ENCODE measurements around the gene MTX1.
"Not testable (repeated sequence)": the region's sequence is repeated elsewhere in the genome, so short reads cannot be mapped to it uniquely, and the experiment has no call there.

Gene MTX1, protein sequence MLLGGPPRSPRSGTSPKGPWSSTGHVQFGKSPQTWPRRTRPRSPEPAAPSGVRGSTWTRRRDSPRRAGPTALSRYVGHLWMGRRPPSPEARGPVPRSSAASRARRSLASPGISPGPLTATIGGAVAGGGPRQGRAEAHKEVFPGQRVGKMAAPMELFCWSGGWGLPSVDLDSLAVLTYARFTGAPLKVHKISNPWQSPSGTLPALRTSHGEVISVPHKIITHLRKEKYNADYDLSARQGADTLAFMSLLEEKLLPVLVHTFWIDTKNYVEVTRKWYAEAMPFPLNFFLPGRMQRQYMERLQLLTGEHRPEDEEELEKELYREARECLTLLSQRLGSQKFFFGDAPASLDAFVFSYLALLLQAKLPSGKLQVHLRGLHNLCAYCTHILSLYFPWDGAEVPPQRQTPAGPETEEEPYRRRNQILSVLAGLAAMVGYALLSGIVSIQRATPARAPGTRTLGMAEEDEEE

GRCh38 chr1:155208541-155209311 lies at the start of gene MTX1:
Gene MTX1 (plus strand): TSS chr1:155208695. CDS start chr1:155208805, 110 bp downstream.
- H3K9me2 ChIP-seq (replicated peaks; ENCODE audit: low read depth, low read length) = no peaks in the 10 kb centered on the region
- peak within 1 kb of the TSS; percentile 91 for H2AFZ ChIP-seq (ENCODE audit: low read length)
- H3K9me3 ChIP-seq (ENCODE audit: insufficient read depth, low read depth, low read length) = no peaks in the 10 kb centered on the region
- H4K20me1 ChIP-seq (ENCODE audit: insufficient read depth, low read length, poor library complexity, severe bottlenecking) = no peaks in the 10 kb centered on the region
- H3K4me2 ChIP-seq (ENCODE audit: low read depth, low read length, poor library complexity, severe bottlenecking) = peak within 1 kb of the TSS; percentile 99
- no peaks in the 10 kb centered on the region for H3K27me3 ChIP-seq (ENCODE audit: insufficient read depth, low read length, poor library complexity, severe bottlenecking)
- no peaks in the 10 kb centered on the region for H3K36me3 ChIP-seq (ENCODE audit: insufficient read depth, low read length)
- TF ChIP-seq, protein P1, sequence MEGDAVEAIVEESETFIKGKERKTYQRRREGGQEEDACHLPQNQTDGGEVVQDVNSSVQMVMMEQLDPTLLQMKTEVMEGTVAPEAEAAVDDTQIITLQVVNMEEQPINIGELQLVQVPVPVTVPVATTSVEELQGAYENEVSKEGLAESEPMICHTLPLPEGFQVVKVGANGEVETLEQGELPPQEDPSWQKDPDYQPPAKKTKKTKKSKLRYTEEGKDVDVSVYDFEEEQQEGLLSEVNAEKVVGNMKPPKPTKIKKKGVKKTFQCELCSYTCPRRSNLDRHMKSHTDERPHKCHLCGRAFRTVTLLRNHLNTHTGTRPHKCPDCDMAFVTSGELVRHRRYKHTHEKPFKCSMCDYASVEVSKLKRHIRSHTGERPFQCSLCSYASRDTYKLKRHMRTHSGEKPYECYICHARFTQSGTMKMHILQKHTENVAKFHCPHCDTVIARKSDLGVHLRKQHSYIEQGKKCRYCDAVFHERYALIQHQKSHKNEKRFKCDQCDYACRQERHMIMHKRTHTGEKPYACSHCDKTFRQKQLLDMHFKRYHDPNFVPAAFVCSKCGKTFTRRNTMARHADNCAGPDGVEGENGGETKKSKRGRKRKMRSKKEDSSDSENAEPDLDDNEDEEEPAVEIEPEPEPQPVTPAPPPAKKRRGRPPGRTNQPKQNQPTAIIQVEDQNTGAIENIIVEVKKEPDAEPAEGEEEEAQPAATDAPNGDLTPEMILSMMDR (conservative IDR thresholded peaks at IDR 0.05; ENCODE audit: low read length) = no peak
- TF ChIP-seq EZH2phosphoT487 (IDR thresholded peaks at IDR 0.05; ENCODE audit: borderline replicate concordance) = no peak
- H3K79me2 ChIP-seq (ENCODE audit: insufficient read depth, low read length) = peaks cover 16% of the 10 kb centered on the region
- H3K4me1 ChIP-seq (ENCODE audit: insufficient read depth, low read length, poor library complexity, severe bottlenecking) = peaks cover 28% of the 10 kb centered on the region
- H3F3A ChIP-seq (ENCODE audit: low read depth) = no peaks in the 10 kb centered on the region
- peak within 1 kb of the TSS; percentile 91 for H3K4me3 ChIP-seq (ENCODE audit: low read length, poor library complexity, severe bottlenecking)
- peak within 1 kb of the TSS; percentile 81 for H3K9ac ChIP-seq (ENCODE audit: low read depth, low read length, poor library complexity, severe bottlenecking)

DNA sequence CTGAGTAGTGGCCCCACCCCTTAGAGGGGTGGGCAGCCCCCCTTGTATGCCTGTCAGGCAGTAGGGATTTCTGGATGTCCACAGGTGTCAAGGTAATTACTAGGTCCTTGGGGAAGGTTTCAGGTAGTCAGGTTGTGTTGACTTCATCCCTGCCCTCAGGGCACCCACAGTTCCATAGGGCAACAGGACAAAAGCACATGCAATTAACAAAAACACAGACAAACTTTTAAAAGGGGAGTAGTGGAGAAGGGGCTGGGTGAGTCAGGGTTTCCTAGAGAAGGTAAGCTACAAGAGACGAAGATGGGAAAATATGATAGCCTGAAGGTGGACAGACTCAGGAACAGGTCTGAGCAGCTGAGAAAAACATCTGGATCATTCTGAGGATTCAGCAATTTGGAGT lies 49.5 kb upstream of the MTX1 start:
- TF ChIP-seq, protein P1 (conservative IDR thresholded peaks at IDR 0.05; ENCODE audit: low read length) = no peak
- no peak for TF ChIP-seq EZH2phosphoT487 (IDR thresholded peaks at IDR 0.05; ENCODE audit: borderline replicate concordance)
- Histone ChIP-seq H4K20me1 (ENCODE audit: insufficient read depth, low read length, poor library complexity, severe bottlenecking) (no peaks in the 10 kb centered on the region), H3K4me2 (ENCODE audit: low read depth, low read length, poor library complexity, severe bottlenecking) (no peak overlapping the region), H3K36me3 (ENCODE audit: insufficient read depth, low read length) (no peaks in the 10 kb centered on the region), H3F3A (ENCODE audit: low read depth) (no peaks in the 10 kb centered on the region), H3K27me3 (ENCODE audit: insufficient read depth, low read length, poor library complexity, severe bottlenecking) (no peaks in the 10 kb centered on the region), H3K9me3 (ENCODE audit: insufficient read depth, low read depth, low read length) (no peaks in the 10 kb centered on the region), H3K4me1 (ENCODE audit: insufficient read depth, low read length, poor library complexity, severe bottlenecking) (no peaks in the 10 kb centered on the region), H3K4me3 (ENCODE audit: low read length, poor library complexity, severe bottlenecking) (no peak overlapping the region), H3K9ac (ENCODE audit: low read depth, low read length, poor library complexity, severe bottlenecking) (no peak overlapping the region), H3K79me2 (ENCODE audit: insufficient read depth, low read length) (no peaks in the 10 kb centered on the region), H3K9me2 (replicated peaks; ENCODE audit: low read depth, low read length) (no peaks in the 10 kb centered on the region), H2AFZ (ENCODE audit: low read length) (no peak overlapping the region)

DNA sequence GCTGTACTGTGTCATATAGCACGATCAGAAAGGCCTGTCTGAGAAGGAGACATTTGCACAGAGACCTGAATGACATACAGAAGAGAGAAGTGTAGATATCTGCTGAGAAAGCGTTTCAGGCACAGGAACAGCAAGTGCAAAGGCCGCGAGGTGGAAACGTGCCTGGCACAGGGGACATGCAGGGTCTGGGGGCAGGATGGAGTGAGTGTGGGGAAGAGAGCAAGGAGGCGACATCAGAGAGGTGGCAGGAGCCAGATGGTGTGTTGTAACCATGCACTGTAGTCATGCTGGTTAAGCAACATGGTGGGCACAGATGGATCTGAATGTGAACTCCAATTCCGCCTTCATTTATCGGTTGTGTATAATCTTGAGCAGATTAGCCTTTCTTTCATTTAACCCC lies 48.4 kb upstream of the MTX1 start:
- Histone ChIP-seq H3K4me2 (ENCODE audit: low read depth, low read length, poor library complexity, severe bottlenecking) (no peak overlapping the region), H3F3A (ENCODE audit: low read depth) (no peaks in the 10 kb centered on the region), H3K4me3 (ENCODE audit: low read length, poor library complexity, severe bottlenecking) (no peak overlapping the region), H3K9me2 (replicated peaks; ENCODE audit: low read depth, low read length) (no peaks in the 10 kb centered on the region), H3K27me3 (ENCODE audit: insufficient read depth, low read length, poor library complexity, severe bottlenecking) (no peaks in the 10 kb centered on the region), H3K9me3 (ENCODE audit: insufficient read depth, low read depth, low read length) (no peaks in the 10 kb centered on the region), H3K36me3 (ENCODE audit: insufficient read depth, low read length) (no peaks in the 10 kb centered on the region), H3K9ac (ENCODE audit: low read depth, low read length, poor library complexity, severe bottlenecking) (no peak overlapping the region), H4K20me1 (ENCODE audit: insufficient read depth, low read length, poor library complexity, severe bottlenecking) (no peaks in the 10 kb centered on the region), H2AFZ (ENCODE audit: low read length) (no peak overlapping the region), H3K79me2 (ENCODE audit: insufficient read depth, low read length) (no peaks in the 10 kb centered on the region), H3K4me1 (ENCODE audit: insufficient read depth, low read length, poor library complexity, severe bottlenecking) (no peaks in the 10 kb centered on the region)
- no peak for TF ChIP-seq EZH2phosphoT487 (IDR thresholded peaks at IDR 0.05; ENCODE audit: borderline replicate concordance)
- TF ChIP-seq, protein P1 (conservative IDR thresholded peaks at IDR 0.05; ENCODE audit: low read length) = no peak

GRCh38 chr1:155162631-155163030 lies 45.9 kb upstream of the MTX1 start:
- not testable (repeated sequence) for H2AFZ ChIP-seq (ENCODE audit: low read length); H3F3A ChIP-seq (ENCODE audit: low read depth); H3K27me3 ChIP-seq (ENCODE audit: insufficient read depth, low read length, poor library complexity, severe bottlenecking); H3K9me2 ChIP-seq (replicated peaks; ENCODE audit: low read depth, low read length); H3K4me1 ChIP-seq (ENCODE audit: insufficient read depth, low read length, poor library complexity, severe bottlenecking); H3K4me2 ChIP-seq (ENCODE audit: low read depth, low read length, poor library complexity, severe bottlenecking); H3K36me3 ChIP-seq (ENCODE audit: insufficient read depth, low read length); H3K4me3 ChIP-seq (ENCODE audit: low read length, poor library complexity, severe bottlenecking); H4K20me1 ChIP-seq (ENCODE audit: insufficient read depth, low read length, poor library complexity, severe bottlenecking); H3K9me3 ChIP-seq (ENCODE audit: insufficient read depth, low read depth, low read length); H3K9ac ChIP-seq (ENCODE audit: low read depth, low read length, poor library complexity, severe bottlenecking); H3K79me2 ChIP-seq (ENCODE audit: insufficient read depth, low read length)

GRCh38 chr1:155163785-155164184 lies 44.7 kb upstream of the MTX1 start:
- not testable (repeated sequence) for H3K36me3 ChIP-seq (ENCODE audit: insufficient read depth, low read length); H3K4me2 ChIP-seq (ENCODE audit: low read depth, low read length, poor library complexity, severe bottlenecking)

More at GRCh38 chr1:155163785-155164184, 44.7 kb upstream of the MTX1 start:
- H3F3A ChIP-seq (ENCODE audit: low read depth); H3K9me3 ChIP-seq (ENCODE audit: insufficient read depth, low read depth, low read length); H2AFZ ChIP-seq (ENCODE audit: low read length); H4K20me1 ChIP-seq (ENCODE audit: insufficient read depth, low read length, poor library complexity, severe bottlenecking); H3K27me3 ChIP-seq (ENCODE audit: insufficient read depth, low read length, poor library complexity, severe bottlenecking); H3K9ac ChIP-seq (ENCODE audit: low read depth, low read length, poor library complexity, severe bottlenecking); H3K4me1 ChIP-seq (ENCODE audit: insufficient read depth, low read length, poor library complexity, severe bottlenecking); H3K79me2 ChIP-seq (ENCODE audit: insufficient read depth, low read length); H3K4me3 ChIP-seq (ENCODE audit: low read length, poor library complexity, severe bottlenecking); H3K9me2 ChIP-seq (replicated peaks; ENCODE audit: low read depth, low read length): not testable (repeated sequence)
